Gastroesophageal sphincter (tissue), 3 donors: ENCODE data around the gene CASP5.

ENCODE experiments used
- CTCF ChIP-seq, 4 experiments: fragments of 200-600 bp in 2 of 4; fragments of 450-650 bp in 2 of 4; sonication (generic) in 1 of 4; IDR thresholded peaks; one replicate each; pipeline ENCODE4 v1.5.1; 2017 to 2019; ENCODE audit warnings: antibody characterized with exemption in 4 of 4, mild to moderate bottlenecking in 2 of 4, moderate library complexity in 2 of 4
- POLR2A ChIP-seq, 2 donors: fragments of 450-650 bp; IDR thresholded peaks; one replicate each; pipeline ENCODE4 v1.6.1; 2017; ENCODE audit warnings: antibody characterized with exemption in 2 of 2, mild to moderate bottlenecking in 2 of 2, moderate library complexity in 1 of 2
- POLR2AphosphoS5 ChIP-seq: sonication (generic); formaldehyde crosslinking; IDR thresholded peaks from one replicate; pipeline ENCODE4 v1.6.1; 2017; ENCODE audit warnings: antibody characterized with exemption

- TF ChIP-seq CTCF (IDR thresholded peaks at IDR 0.05), result no peak
- no peak for TF ChIP-seq POLR2A (IDR thresholded peaks at IDR 0.05)
- TF ChIP-seq POLR2AphosphoS5, result no peak
Observed at GRCh38 chr11:104957280-104957679, 65.7 kb downstream of the CASP5 start.
